HepG2 (cell line): ENCODE results near the gene ANKRD11. TPM values are rescaled to one million over a fixed set of nuclear protein-coding genes. Genes with fewer than 3 reads are reported as not detected.

ENCODE experiments used
- AKAP8 ChIP-seq: sonication (generic); formaldehyde crosslinking; IDR thresholded peaks from 2 replicates; pipeline ENCODE4 v1.5.1; 2020; ENCODE audit warnings: mild to moderate bottlenecking, missing genetic modification reagents
- ARNT2 ChIP-seq: sonication (generic); formaldehyde crosslinking; IDR thresholded peaks from 2 replicates; pipeline ENCODE4 v1.8.0; 2022; ENCODE audit warnings: mild to moderate bottlenecking, low read depth, missing genetic modification reagents, moderate library complexity
- E2F1 ChIP-seq: sonication (generic); formaldehyde crosslinking; IDR thresholded peaks from 2 replicates; pipeline ENCODE4 v1.5.0; 2020; ENCODE audit warnings: missing genetic modification reagents
- HOXA3 ChIP-seq: sonication (generic); formaldehyde crosslinking; IDR thresholded peaks from 2 replicates; pipeline ENCODE4 v1.5.0; 2020; ENCODE audit warnings: missing genetic modification reagents
- ISL2 ChIP-seq: sonication (generic); formaldehyde crosslinking; IDR thresholded peaks from 2 replicates; pipeline ENCODE4 v1.5.0; 2020; ENCODE audit warnings: missing genetic modification reagents
- MAZ ChIP-seq, 2 experiments: sonication (generic) in 1 of 2; formaldehyde crosslinking in 1 of 2; IDR thresholded peaks; 2 replicates each; pipeline versions ENCODE4 v1.5.0 to v1.6.1; 2012 to 2020; ENCODE audit warnings: low read depth in 2 of 2, mild to moderate bottlenecking in 2 of 2, borderline replicate concordance in 1 of 2, improper control_type of control experiment in 1 of 2, low read length in 1 of 2, missing genetic modification reagents in 1 of 2, moderate library complexity in 1 of 2
- RXRB ChIP-seq: IDR thresholded peaks from 2 replicates; pipeline ENCODE4 v1.6.1; 2016; ENCODE audit warnings: borderline replicate concordance, missing genetic modification reagents, missing compliant biosample characterization
- SSRP1 ChIP-seq: IDR thresholded peaks from 2 replicates; pipeline ENCODE4 v1.6.1; 2016; ENCODE audit warnings: control low read depth
- TBL1XR1 ChIP-seq: fragments of 150-350 bp; IDR thresholded peaks from 2 replicates; pipeline ENCODE4 v1.6.1; 2014; ENCODE audit warnings: borderline replicate concordance, low read length; ENCODE audit not compliant: partially characterized antibody
- ZBTB38 ChIP-seq: sonication (generic); formaldehyde crosslinking; IDR thresholded peaks from 2 replicates; pipeline ENCODE4 v1.5.1; 2020; ENCODE audit warnings: mild to moderate bottlenecking, missing genetic modification reagents
- ZFP82 ChIP-seq: sonication (generic); formaldehyde crosslinking; IDR thresholded peaks from 2 replicates; pipeline ENCODE4 v1.5.1; 2020; ENCODE audit warnings: mild to moderate bottlenecking, missing genetic modification reagents, borderline replicate concordance
- ZMAT3 ChIP-seq: sonication (generic); formaldehyde crosslinking; conservative IDR thresholded peaks from 2 replicates; pipeline ENCODE4 v1.7.0; 2021; ENCODE audit warnings: missing genetic modification reagents
- ZNF839 ChIP-seq: sonication (generic); formaldehyde crosslinking; IDR thresholded peaks from 2 replicates; pipeline ENCODE4 v1.4.0; 2020; ENCODE audit warnings: missing genetic modification reagents, mild to moderate bottlenecking, borderline replicate concordance
- ZSCAN5A ChIP-seq: sonication (generic); formaldehyde crosslinking; IDR thresholded peaks from 2 replicates; pipeline ENCODE4 v1.8.0; 2022; ENCODE audit warnings: mild to moderate bottlenecking, missing genetic modification reagents, borderline replicate concordance
- polyA plus RNA-seq, 8 experiments: library from polyadenylated mRNA; depleted of rRNA in 3 of 8; stranded (reverse) in 7 of 8; unstranded in 1 of 8; fragments of >200 nt; fragmentation: Illumina TruSeq in 4 of 8; extraction: Trizol in 4 of 8; gene quantifications; 2 replicates each; pipeline versions ENCODE4 v1.2.1 to v1.2.3, GENCODE V29; 2011 to 2016; ENCODE audit warnings: low read depth in 4 of 8, missing spikeins in 1 of 8, mixed read lengths in 1 of 8; ENCODE audit not compliant: insufficient read depth in 1 of 8
- total RNA-seq, 5 experiments: library from RNA; depleted of rRNA; stranded (reverse); fragments of >200 nt; fragmentation: Illumina TruSeq; extraction: Trizol; gene quantifications; 2 replicates each; pipeline ENCODE4 v1.2.3, GENCODE V29; 2016; ENCODE audit warnings: low read depth in 1 of 5

The ANKRD11 gene
- total and polyA plus RNA-seq, 2 of the 13 experiments (the other 11 are each of a cell fraction or from before 2014, with no cell fraction given): 21.4 to 38.4 TPM

- TF ChIP-seq ZSCAN5A (CRISPR knock-in tag): no peak
- peak; percentile 47; the same call in 1 of the 2 replicates for TF ChIP-seq ISL2
- TF ChIP-seq E2F1 (CRISPR knock-in tag): no peak
- peak; percentile 64; the same call in 1 of the 2 replicates for TF ChIP-seq RXRB (CRISPR knock-in tag)
- TF ChIP-seq HOXA3: peak; percentile 66
- peak; percentile 47; the same call in 1 of the 2 replicates for TF ChIP-seq ZBTB38 (CRISPR knock-in tag)
- no peak for TF ChIP-seq SSRP1 (CRISPR knock-in tag)
- TF ChIP-seq ZNF839 (CRISPR knock-in tag): no peak
- no peak for TF ChIP-seq ZMAT3 (CRISPR knock-in tag)
- TF ChIP-seq ARNT2: no peak
- peak; percentile 52; the same call in 1 of the 2 replicates for TF ChIP-seq MAZ (IDR thresholded peaks at IDR 0.05; ENCODE audit: borderline replicate concordance, low read depth, low read length)
- TF ChIP-seq MAZ (CRISPR knock-in tag; IDR thresholded peaks at IDR 0.05; ENCODE audit: low read depth): no peak
- TF ChIP-seq TBL1XR1: no peak
- no peak for TF ChIP-seq ZFP82 (CRISPR knock-in tag)
- TF ChIP-seq AKAP8 (CRISPR knock-in tag): no peak
Measured at GRCh38 chr16:89422905-89423630, 67.3 kb downstream of the ANKRD11 start (continued).
